ENCODE measurements around the gene EIF4E3.

GRCh38 chr3:71676931-71677330, 48.3 kb downstream of the EIF4E3 start:
- TF ChIP-seq CTCF (IDR thresholded peaks at IDR 0.05) (no peak), POLR2A (IDR thresholded peaks at IDR 0.05) (no peak)

Measured in testis (tissue), 2 donors.